Inferior parietal cortex (tissue), 1 donor: ENCODE results near the gene FAM25G.
"Not testable (repeated sequence)": the region's sequence is repeated elsewhere in the genome, so short reads cannot be mapped to it uniquely, and the experiment has no call there.

ENCODE experiments used
- DNase-seq: peaks from one replicate; pipeline ENCODE4 v3.0.0-alpha.2; 2016; ENCODE audit errors: extremely low spot score

The FAM25G gene

DNA sequence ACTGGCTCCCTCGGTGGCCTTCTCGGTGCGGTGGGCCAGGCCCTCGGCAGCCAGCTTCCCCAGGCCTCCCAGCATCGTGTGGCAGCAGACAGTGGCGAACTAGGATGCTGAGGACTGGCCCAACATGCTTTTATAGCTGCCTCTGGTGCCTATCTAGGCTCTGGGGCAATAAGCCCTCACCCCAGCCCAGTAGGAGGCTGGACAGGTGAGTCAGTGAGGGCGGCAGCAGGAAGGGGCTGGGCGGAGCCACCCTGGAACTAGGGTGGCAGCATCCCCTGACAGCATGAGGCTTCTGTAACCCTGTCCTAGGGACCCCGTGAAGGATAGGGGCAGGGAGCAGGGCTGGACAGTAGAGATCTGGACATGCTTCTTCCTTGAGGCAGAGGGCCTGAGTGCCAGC lies at the start of gene FAM25G:
FAM25G (minus strand) TSS at position 101 of the 400 bp plus-strand sequence; CDS start at position 75, 26 bp downstream.
- not testable (repeated sequence) for DNase-seq

DNA sequence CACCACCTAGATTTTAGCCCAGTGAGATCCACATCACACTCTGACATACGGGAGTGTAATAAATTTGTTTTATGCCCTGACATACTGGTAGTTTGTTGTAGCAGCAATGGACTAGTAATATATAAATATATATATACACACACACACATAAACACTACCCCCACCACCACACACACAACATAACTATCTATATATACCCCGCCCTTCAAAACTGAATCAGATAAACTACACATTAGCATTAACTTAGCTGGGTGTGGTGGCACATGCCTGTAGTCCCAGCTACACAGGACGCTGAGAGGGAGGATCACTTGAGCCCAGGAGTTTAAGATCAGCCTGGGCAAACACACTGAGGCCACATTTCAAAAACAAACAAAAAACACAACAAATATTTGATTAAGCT lies 44.9 kb upstream of the FAM25G start:
- not testable (repeated sequence) for DNase-seq

DNA sequence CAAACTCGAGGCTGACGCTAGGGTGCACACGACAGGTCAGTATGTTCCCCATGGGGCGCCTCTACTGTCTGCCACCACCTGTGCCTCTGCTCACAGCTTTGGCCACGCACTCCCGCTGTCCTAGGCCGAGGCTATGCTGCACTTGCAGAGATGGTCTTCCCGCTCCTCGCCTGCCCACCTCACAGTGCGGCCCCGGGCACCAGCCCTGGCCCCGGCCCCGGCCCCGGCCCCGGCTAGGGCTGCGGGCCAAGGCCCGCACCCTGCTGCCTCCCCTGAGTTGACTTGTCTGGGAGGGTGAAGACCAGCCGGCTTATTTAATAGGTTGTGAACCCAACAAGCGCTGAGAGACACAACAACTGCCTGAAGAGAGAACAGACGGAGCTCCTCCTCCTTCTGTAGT lies 32.0 kb upstream of the FAM25G start, which contains the start of gene AGAP9:
AGAP9 (minus strand) TSS at position 164 of the 400 bp plus-strand sequence; CDS start at position 52, 112 bp downstream.
- DNase-seq: not testable (repeated sequence)

DNA sequence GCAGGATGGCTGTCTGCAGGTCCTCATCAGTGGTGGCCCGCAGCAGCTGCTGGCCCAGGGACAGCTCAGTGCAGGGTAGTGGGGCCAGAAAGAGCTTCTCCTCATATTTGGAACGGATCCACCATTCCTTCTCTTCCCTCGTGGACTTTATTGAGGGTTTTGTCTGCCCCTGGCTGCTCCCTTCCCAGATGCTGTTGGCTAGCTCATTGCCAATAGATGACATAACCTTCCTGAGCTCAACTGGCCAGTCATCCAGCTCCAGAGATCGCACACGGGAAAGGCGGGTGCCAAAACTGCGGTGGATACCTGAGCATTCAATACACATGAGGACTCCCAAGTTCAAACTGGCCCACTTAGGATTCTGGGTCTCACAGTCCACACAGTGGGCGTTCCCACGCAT lies 10.8 kb upstream of the FAM25G start:
- not testable (repeated sequence) for DNase-seq

DNA sequence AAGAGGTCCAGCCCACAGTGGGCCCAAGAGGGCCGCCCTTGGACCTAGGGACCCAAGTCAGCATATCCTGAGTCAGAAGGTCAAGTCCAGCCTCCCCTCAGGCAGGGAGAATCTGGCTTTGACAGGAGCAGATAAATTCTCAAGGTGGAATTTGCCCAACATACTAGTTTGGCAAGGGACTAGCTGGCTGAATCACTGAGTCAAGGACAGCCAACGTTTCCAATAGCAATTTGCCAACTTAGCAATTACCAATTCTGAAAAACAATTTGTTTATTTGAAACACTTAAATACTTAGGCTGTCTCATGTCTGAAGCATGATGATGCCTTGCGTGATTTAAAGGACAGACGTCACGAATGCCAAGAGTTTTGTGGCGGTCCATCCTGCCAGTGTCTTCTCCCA lies 2.7 kb upstream of the FAM25G start:
- DNase-seq: not testable (repeated sequence)

DNA sequence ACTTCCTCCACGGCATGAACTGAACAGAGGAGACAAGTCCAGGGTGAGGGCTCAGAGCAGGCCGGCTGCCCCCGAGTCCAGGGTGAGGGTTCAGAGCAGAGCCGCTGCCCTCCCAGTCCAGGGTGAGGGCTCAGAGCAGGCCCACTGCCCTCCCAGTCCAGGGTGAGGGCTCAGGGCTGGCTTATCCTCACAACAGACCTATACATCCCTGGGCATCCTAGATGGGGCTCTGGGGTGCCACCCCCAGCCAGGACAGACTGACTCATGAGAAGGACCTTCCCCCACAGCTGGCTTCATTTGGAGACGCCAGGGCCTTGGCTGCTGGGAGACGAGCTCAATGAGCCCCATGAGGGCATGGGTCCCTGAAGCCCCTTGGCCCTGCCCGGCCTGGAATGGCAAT lies 1.9 kb downstream of the FAM25G start:
- DNase-seq: not testable (repeated sequence)

DNA sequence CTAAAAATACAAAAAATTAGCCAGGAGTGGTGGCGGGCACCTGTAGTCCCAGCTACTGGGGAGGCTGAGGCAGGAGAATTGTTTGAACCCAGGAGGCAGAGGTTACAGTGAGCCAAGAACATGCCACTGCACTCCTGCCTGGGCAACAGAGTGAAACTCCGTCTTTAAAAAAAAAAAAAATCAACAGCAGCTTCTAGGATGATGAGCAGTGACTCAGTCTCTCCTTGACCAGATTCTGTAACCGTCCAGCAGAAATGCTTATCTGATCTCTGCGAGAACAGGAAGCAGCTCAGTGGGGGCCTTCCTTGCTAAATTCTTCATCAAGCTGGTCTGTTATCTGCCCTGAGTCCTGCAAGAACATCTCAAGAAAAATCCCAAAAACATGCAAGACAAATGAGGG lies 5.6 kb downstream of the FAM25G start:
- not testable (repeated sequence) for DNase-seq

DNA sequence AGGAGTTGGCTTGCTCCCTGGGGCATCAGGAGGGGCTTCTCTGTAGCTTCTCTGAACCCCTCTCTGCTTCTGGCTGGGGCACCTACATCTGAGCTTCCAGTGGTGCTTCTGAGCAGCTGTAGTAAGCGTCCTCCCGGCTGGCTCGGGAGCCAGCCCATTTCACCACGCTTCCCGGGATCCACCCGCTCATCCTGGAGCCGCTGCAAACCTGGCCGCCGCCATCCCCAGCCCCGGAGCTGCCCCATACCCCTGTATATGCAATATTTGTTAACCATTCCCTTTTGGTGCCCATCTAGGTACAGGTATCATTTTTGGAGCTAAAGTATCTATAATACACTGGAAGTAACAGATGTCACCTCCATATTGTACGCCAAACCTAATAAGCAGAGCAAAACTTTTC lies 6.7 kb downstream of the FAM25G start:
- not testable (repeated sequence) for DNase-seq

DNA sequence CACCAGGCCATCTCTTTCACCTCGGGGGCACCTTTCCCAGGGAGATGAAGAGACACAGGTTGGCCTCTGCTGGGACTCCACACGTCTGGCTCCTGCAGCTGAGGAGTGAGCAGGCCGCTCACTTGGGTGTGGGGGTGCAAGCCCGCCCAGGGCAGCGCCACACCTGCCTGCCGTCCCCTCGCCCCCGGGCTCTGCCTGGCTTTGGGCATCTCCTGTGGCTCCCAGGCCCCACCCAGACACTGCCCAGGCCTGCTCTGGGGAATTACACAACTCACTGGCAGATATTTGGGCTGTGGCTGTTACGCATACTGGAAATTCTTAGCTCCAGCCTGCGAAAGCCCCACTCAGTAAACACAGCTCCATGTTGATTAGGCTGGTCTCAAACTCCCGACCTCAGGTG lies 7.6 kb downstream of the FAM25G start, which contains the start of gene ANXA8:
ANXA8 (minus strand) TSS at position 193 of the 400 bp plus-strand sequence; CDS start at position 11, 182 bp downstream.
- not testable (repeated sequence) for DNase-seq

DNA sequence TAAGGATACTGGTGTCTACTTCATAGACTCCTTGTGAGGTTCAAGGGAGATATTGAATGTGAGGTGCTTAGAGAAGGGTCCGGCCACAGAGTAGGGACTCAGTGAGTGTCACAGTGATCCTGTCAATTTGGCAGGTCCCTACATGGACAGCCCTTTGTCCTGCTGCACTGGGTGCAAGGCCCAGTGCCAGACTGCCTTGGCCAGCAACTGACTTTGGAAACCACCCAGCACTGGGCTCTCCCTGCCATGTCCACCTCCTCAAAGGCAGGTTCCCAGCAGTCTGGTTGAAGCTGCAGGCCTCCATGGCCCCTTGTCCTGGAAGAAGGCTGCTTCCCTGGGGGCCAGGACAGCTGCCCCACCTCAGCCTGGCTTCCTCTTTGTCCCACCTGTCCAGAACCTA lies 9.1 kb downstream of the FAM25G start:
- not testable (repeated sequence) for DNase-seq

DNA sequence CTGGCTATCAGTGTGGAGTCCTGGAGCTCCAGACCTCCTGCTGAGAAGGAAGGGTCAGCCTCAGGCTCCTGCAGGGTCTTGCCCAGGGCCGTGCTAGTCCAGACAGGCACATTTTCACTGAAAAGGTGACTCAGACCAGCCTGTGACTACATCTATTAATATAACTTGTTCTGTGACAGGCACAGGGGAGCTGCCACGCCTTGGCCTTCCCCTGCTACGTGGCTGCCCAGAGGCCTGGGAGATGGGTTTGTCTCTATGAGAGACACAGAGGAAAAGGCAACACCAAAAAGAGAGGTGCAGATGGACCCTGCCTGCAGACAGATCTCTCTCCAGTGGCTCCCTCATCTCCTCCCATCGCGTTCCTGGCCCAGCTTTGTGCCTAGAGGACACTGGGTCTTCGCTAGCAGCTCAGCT lies 9.7 kb downstream of the FAM25G start:
- not testable (repeated sequence) for DNase-seq

DNA sequence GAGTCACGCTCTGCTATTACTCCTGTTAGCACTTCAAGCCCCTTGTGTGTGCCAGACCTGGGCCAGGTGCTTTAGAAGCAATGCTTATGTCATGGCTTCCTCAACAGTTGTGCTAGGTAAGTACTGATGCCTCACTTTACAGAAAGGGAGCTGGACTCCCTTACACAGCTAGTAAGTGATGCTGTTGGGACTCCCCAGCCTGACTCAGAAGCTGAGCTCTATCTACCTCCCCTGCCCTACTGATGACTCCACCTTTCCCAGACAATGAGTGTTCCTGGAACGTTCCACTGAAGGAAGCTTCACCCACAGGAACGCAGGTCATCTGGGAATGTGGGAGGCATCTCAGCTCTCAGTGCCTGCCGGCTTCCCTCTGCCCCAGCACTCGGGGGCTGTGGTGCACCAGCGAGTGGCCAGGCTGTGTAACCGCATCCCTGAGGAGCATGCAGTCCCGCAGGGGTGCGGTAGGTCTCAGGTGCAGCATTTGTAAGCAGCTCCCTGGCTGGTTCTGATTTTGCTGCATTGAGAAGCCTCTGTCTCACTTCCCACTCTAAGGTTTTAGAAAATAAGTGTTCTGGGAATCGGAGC lies 10.2 kb downstream of the FAM25G start:
- DNase-seq: not testable (repeated sequence)

DNA sequence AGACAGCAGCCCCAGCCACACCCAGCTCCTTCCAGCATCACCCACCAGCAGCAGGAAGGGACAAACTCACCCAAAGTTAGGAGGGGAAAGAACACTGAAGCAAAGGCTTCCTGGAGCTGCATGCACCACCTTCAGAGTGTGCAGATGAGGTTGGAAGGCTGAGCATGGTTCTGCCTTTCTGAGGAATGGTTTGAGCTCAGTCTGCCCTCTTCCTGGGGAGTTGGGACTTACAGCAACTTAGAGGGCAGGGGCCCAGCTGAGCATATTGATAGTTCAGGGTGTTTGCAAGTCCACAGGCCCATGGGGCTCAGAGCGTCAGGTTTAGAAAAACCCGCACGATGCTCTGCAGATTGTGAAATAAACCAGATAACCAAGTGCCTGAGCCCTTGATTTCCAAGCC lies 11.4 kb downstream of the FAM25G start:
- not testable (repeated sequence) for DNase-seq

DNA sequence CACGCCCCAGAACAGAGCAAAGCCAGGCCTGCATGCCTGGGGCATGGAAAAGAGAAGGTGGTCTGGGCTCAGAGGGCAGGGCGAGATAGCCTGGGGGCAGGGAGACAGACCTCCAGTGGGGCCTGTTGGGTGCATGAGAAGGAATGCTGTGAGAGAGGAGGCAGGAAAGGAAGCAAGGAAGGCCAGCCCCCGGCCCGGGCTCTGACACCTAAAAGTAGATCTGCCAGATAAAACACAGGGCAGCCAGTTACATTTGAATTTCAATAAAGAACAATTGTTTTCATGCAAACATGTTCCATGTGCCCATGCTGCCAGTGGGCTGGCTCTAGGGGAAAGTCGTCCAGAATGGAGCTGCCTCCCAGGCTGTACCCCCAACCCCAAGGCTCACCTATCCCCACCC lies 13.4 kb downstream of the FAM25G start:
- not testable (repeated sequence) for DNase-seq

DNA sequence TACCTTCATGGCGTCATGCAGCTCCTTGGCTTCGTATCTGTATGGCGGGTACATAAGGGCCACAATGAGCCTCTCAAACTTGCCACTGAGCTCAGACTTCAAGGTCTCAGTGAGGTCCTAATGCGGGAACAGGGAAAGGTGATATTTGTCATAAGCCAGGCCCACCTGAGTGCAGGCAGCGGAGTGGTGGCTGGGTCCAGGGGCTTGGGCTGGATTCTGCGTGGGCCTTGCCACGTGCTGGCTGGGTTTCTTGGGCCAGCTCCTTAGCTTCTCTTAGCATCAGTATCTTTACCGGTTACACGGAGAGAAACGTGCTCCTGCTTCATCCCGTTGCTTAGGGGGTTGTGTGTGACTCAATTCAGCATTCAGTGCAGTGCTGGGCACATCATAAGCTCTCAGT lies 14.4 kb downstream of the FAM25G start:
- DNase-seq: not testable (repeated sequence)

DNA sequence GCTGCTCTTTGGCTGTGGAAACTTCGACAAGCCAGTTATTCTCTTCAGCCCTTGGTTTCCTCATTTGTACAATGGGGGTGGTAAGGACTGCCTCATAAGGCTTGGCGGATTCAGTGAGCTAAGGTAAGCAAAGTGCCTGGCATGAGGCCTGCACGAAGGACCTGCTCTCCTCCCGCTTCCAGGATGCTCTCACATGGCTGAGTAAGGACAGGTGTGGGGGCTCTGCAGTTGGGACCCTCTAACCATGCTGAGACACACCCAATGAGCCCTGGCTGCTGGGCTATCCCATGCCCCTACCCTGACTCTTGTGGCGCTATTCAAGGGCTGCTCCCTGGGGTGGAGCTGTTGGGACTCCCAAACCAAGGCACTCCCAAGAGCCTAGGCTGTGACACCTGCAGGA lies 16.4 kb downstream of the FAM25G start:
- DNase-seq: not testable (repeated sequence)

DNA sequence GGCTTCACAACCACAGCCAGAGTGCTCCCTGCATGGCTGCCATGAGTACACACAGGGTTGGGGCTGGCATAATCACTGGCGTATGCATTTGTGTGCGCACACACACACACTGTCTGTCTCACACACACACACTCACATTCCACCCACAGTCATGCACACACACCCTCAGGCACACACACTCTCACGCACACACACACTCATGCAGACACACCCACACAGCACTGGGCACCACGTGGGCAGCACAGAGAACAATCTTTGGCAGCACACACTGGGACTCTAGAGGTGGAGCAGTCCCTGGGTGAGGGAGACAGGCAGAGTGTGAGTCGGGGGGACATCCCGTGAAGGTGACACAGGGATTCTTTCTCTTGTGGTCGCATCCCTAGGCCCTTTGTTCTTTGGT lies 18.0 kb downstream of the FAM25G start:
- DNase-seq: not testable (repeated sequence)

DNA sequence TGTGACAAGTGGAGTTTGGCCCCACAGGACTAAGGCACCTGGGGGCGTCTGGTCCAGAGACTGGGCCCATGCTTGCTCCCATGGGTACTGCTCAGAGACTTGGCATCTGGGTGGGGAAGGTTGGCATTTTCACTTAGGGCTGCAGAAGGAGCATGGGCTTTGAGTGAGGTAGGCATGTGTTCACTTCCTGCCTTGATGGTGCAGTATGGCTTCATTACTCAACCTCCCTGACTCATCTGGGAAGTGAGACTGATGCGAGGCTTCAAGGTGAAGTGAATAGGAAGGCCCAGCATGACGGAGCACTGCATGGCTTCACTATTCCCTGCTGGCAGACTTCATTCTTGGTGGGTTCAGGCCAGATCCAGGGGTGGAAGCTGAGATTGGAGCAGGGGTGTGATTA lies 18.9 kb downstream of the FAM25G start:
- DNase-seq: not testable (repeated sequence)

DNA sequence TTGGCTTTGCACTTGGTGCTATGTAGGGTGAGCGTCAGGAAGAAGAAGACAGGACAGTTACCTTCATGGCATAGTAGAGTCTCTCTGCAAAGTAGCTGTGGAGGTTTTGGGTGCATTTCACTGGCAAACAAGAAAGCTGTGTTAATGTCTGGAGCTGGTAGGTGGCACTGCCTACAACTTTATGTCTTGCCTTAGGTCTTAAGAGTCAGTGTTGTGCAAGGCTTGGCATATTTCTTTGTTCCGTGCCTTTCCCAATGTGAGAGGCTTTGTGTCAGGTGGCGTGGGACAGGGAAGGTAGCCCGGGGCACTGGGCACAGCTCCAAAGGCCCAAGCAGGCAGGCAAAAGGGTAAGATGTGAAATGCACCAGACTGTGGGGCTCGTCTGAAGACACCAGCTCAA lies 19.4 kb downstream of the FAM25G start:
- not testable (repeated sequence) for DNase-seq

DNA sequence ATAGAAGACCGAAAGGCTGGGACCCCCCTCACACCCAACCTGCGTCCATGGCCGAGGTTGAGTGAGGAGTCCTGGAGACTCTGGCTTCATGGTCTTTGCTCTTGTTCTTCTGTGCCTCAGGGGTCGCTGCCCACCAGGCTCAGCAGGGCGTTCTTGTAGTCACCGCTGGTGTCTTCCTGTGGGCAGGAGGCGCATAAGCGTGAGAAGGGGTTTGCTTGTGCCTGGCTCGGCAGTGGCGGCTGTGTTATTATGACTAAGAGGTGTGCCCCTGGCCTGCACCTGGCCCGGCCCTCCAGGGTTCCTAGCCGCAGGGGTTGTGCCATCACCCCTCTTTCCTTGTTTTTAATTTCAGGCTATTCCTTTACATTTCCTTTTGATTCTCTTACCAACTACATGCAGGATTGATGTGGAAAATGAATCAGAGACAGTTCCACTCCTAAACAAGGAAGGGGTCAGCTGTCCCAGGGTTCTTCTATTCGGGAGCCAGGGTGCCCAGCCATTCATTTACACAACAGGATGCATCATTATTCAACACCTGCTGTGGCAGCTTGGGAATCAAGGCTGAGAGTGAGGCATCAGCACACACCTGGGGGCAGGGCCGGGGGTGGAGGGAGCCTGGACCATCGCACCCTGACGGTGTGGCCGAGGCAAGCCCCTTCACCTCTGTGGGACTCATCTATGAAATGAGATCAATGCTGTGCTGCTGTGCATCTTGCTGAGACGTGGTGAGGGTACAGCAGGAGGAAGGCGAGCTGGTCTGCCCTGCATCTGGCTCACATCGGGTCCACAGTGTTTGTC lies 22.6 kb downstream of the FAM25G start:
- not testable (repeated sequence) for DNase-seq

DNA sequence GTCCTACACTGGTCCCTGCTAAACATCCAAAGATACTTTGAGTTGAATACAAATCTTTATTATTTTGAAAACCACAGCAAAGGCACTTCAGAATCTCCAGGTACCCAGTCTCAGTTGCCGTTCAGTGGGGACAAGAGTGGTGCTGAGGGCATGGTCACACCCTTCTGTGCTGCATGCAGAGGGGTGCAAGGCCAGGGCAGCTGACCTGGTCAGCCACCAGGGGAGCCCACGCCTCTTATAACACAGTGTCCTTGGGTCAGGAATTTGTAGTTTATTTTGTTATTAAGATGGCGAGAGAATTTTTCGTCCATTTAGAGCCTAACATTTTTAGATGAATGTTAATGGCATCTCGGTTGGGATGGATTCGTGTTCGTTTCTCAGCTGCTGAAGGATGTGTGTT lies 23.5 kb downstream of the FAM25G start:
- not testable (repeated sequence) for DNase-seq

DNA sequence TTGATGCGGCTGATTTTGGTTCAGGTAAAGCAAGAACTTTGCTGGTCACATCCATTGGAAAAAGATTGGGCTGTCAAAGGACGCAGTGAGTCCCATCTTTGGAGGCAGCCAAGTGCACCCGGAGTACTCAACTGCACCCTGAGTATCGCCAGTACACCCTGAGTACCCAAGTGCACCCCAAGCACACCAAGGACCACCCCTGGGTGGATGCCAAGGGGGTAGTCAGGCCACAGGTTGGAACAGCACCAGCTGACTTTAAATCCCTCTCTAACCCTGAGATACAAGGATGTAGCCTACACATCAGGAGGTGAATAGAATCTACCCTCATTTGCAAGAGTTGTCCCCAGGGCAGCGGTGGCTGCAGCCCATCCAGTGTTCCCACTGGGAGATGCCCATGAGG lies 24.0 kb downstream of the FAM25G start:
- not testable (repeated sequence) for DNase-seq
